HG03135 (cell line): ENCODE results near the gene ASTN2.

Source experiments
- ATAC-seq: cut with Tn5 transposase; IDR thresholded peaks from one replicate; pipeline ENCODE4 v1.9.1; 2021; ENCODE audit warnings: mild to moderate bottlenecking, moderate library complexity; ENCODE audit not compliant: unreplicated experiment

The ASTN2 gene

GRCh38 chr9:116499986-116500871 is 914.6 kb downstream of the ASTN2 start:
- ATAC-seq = no peak

- ATAC-seq = no peak
Measured at GRCh38 chr9:116499434-116499833, 915.4 kb downstream of the ASTN2 start.

GRCh38 chr9:116497095-116497890 is 917.6 kb downstream of the ASTN2 start:
- no peak for ATAC-seq

- ATAC-seq = no peak
Measured at GRCh38 chr9:116496167-116496566, 918.7 kb downstream of the ASTN2 start.

- no peak for ATAC-seq
Measured at GRCh38 chr9:116495725-116496124, 919.1 kb downstream of the ASTN2 start.

- ATAC-seq = no peak
Measured at GRCh38 chr9:116494815-116495634, 919.8 kb downstream of the ASTN2 start.

GRCh38 chr9:116493183-116493860 is 921.5 kb downstream of the ASTN2 start:
- no peak for ATAC-seq

GRCh38 chr9:116491659-116492058 is 923.2 kb downstream of the ASTN2 start:
- no peak for ATAC-seq

- ATAC-seq = no peak
Measured at GRCh38 chr9:116491219-116491618, 923.6 kb downstream of the ASTN2 start.

GRCh38 chr9:116490321-116490720 is 924.5 kb downstream of the ASTN2 start:
- no peak for ATAC-seq

GRCh38 chr9:116488373-116488772 is 926.5 kb downstream of the ASTN2 start:
- ATAC-seq = no peak

- ATAC-seq = no peak
Measured at GRCh38 chr9:116484492-116485061, 930.3 kb downstream of the ASTN2 start.

GRCh38 chr9:116483622-116484491 is 931.0 kb downstream of the ASTN2 start:
- no peak for ATAC-seq

- no peak for ATAC-seq
Measured at GRCh38 chr9:116482740-116483139, 932.1 kb downstream of the ASTN2 start.

- no peak for ATAC-seq
Measured at GRCh38 chr9:116480700-116481099, 934.2 kb downstream of the ASTN2 start.

GRCh38 chr9:116479967-116480366 is 934.9 kb downstream of the ASTN2 start:
- no peak for ATAC-seq

GRCh38 chr9:116479056-116479544 is 935.8 kb downstream of the ASTN2 start:
- ATAC-seq = no peak

- ATAC-seq = no peak
Measured at GRCh38 chr9:116477584-116478141, 937.2 kb downstream of the ASTN2 start.

GRCh38 chr9:116476935-116477381 is 937.9 kb downstream of the ASTN2 start:
- ATAC-seq = no peak
